Thyroid gland (tissue), 4 donors: ENCODE measurements around the gene TLCD1.

ENCODE experiments used
- POLR2A ChIP-seq, 2 donors: fragments of 450-650 bp; IDR thresholded peaks; one replicate each; pipeline ENCODE4 v1.6.1; 2017; ENCODE audit warnings: antibody characterized with exemption in 2 of 2, mild to moderate bottlenecking in 2 of 2, moderate library complexity in 1 of 2
- TF ChIP-seq, protein P1 (sequence below), 6 experiments: fragments of 200-600 bp in 3 of 6; fragments of 450-650 bp in 3 of 6; sonication (generic) in 3 of 6; IDR thresholded peaks; one replicate each; pipeline ENCODE4 v1.5.1; 2016 to 2019; ENCODE audit warnings: antibody characterized with exemption in 6 of 6, mild to moderate bottlenecking in 2 of 6, inconsistent platforms in 1 of 6, moderate library complexity in 1 of 6

DNA sequence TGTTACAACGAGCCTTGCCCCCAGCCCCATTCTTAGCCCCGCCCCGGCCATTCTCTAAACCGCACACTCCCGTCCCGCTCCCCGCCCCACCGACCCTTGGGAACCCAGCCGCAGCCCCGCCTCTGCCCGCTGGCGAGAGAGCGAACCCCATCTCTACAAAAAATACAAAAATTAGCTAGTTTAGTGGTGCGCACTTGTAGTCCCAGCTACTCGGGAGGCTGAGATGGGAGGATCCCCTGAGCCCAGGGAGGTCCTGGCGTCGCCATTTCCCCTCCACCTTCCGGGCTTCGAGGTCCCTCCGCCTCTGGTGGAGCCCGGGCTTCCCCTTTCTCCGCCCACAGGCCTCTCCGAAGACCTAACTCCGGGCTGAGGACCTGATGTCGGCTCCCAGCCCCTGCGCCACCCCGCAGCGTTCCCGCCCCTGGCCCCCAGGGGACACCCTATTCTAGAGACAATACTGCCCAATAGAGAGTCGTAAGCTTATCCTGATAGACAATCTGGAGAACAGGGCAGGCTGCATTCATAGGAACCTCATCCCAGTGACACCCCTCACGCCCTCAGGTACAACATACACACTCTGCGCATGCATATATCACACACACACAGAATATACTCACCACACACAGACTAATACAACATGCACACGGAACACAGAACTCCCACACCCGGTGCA, 13.9 kb downstream of the TLCD1 start:
- TF ChIP-seq, protein P1, sequence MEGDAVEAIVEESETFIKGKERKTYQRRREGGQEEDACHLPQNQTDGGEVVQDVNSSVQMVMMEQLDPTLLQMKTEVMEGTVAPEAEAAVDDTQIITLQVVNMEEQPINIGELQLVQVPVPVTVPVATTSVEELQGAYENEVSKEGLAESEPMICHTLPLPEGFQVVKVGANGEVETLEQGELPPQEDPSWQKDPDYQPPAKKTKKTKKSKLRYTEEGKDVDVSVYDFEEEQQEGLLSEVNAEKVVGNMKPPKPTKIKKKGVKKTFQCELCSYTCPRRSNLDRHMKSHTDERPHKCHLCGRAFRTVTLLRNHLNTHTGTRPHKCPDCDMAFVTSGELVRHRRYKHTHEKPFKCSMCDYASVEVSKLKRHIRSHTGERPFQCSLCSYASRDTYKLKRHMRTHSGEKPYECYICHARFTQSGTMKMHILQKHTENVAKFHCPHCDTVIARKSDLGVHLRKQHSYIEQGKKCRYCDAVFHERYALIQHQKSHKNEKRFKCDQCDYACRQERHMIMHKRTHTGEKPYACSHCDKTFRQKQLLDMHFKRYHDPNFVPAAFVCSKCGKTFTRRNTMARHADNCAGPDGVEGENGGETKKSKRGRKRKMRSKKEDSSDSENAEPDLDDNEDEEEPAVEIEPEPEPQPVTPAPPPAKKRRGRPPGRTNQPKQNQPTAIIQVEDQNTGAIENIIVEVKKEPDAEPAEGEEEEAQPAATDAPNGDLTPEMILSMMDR (IDR thresholded peaks at IDR 0.05), result no peak
- TF ChIP-seq POLR2A (IDR thresholded peaks at IDR 0.05), result no peak
